Measurements from ENCODE around the gene PCDHGA4. TPM values are rescaled to one million over a fixed set of nuclear protein-coding genes. Genes with fewer than 3 reads are reported as not detected.
A peak's percentile ranks its signal among the peaks of the same experiment; 100 is the strongest.

PCDHGA4 gene
- total and polyA plus RNA-seq, 2 of the 8 experiments (the other 6 are each of a cell fraction or from before 2014, with no cell fraction given): 1.4 to 1.9 TPM

DNA sequence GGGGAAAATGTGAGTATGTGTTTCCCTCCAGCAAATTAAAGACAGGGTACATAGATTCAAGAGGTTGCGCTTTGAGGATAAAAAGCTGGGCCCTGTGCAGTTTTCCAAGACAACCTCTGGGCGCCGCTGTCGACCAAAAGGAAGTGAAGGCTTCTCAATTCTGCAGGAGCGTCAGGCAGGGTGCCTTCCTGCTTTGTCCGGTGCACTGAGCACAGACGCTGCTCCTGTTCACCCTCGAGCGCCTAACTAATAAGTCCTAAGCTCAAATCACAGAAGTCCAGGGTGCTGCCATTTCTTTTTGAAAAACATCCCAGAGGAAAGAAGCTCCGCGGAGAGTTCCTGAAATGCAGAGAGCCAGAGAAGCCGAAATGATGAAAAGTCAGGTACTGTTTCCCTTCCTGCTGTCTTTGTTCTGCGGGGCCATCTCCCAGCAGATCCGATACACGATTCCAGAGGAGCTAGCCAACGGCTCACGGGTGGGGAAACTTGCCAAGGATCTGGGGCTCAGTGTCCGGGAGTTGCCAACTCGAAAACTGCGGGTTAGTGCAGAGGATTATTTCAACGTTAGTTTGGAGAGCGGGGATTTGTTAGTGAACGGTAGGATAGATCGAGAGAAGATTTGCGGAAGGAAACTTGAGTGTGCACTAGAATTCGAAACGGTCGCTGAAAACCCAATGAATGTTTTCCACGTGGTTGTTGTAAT, 4.8 kb upstream of the PCDHGA4 start, which contains the start of gene PCDHGB1 (continued):
- TF ChIP-seq MAFK (IDR thresholded peaks at IDR 0.05; ENCODE audit: low read depth, low read length): no peak
- no peak for TF ChIP-seq SP2 (IDR thresholded peaks at IDR 0.05; ENCODE audit: low read length)
- TF ChIP-seq CHD1 (IDR thresholded peaks at IDR 0.05; ENCODE audit: low read depth, low read length): no peak
- TF ChIP-seq JUN (IDR thresholded peaks at IDR 0.05; ENCODE audit: low read depth, low read length): no peak
- peak; percentile 29 for TF ChIP-seq KDM4A (IDR thresholded peaks at IDR 0.05; ENCODE audit: low read depth, low read length, severe bottlenecking)
- no peak for TF ChIP-seq TEAD4 (IDR thresholded peaks at IDR 0.05; ENCODE audit: low read depth, low read length)
- peak; percentile 30 for TF ChIP-seq ASH2L (IDR thresholded peaks at IDR 0.05; ENCODE audit: low read length)
- TF ChIP-seq, protein P1, sequence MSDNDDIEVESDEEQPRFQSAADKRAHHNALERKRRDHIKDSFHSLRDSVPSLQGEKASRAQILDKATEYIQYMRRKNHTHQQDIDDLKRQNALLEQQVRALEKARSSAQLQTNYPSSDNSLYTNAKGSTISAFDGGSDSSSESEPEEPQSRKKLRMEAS (IDR thresholded peaks at IDR 0.05): peak; percentile 21; the same call in 1 of the 2 replicates
- TF ChIP-seq JUND (IDR thresholded peaks at IDR 0.05; ENCODE audit: low read length): no peak
- TF ChIP-seq RAD21 (IDR thresholded peaks at IDR 0.05 in 1 of 2, conservative IDR thresholded peaks at IDR 0.05 in 1 of 2; ENCODE audit: low read depth in 2 of 2, low read length in 2 of 2): peak; percentile 74 to 81
- TF ChIP-seq GTF2F1 (IDR thresholded peaks at IDR 0.05; ENCODE audit: borderline replicate concordance, low read depth, low read length): peak; percentile 44; the same call in 1 of the 2 replicates
- TF ChIP-seq TAF7 (optimal IDR thresholded peaks at IDR 0.05; ENCODE audit: borderline replicate concordance, low read depth, low read length): peak; percentile 40
- peak; percentile 55; the same call in 1 of the 2 replicates for TF ChIP-seq POLR2AphosphoS5 (IDR thresholded peaks at IDR 0.05; ENCODE audit: low read depth, low read length)

Data from H1 (cell line).